NT2/D1 (cell line): ENCODE data around the gene RTF1.

Source experiments
- SUZ12 ChIP-seq: IDR thresholded peaks from 2 replicates; pipeline ENCODE4 v1.6.1; 2011; ENCODE audit not compliant: insufficient read length, insufficient read depth; ENCODE audit errors: extremely low read depth
- YY1 ChIP-seq: IDR thresholded peaks from 2 replicates; pipeline ENCODE4 v1.6.1; 2011; ENCODE audit not compliant: insufficient read length, insufficient read depth

- TF ChIP-seq YY1 (no peak), SUZ12 (no peak)
Observed at GRCh38 chr15:41411031-41411430, 5.9 kb upstream of the RTF1 start.
